GM15510 (cell line): Measurements from ENCODE around the gene SULT1E1.

Experiments
- POLR2A ChIP-seq: IDR thresholded peaks from 3 replicates; pipeline ENCODE4 v1.6.1; 2011; ENCODE audit warnings: borderline replicate concordance; ENCODE audit not compliant: insufficient read length; ENCODE audit errors: extremely low read depth

SULT1E1 gene

GRCh38 chr4:69860052-69860451 is at the start of gene SULT1E1:
Gene SULT1E1, minus strand, starts transcription at chr4:69860145. Its CDS starts 2,501 bp downstream, at chr4:69857644.
- no peak for TF ChIP-seq POLR2A

GRCh38 chr4:69909195-69909594 is 49.2 kb upstream of the SULT1E1 start:
- no peak for TF ChIP-seq POLR2A

GRCh38 chr4:69907151-69907550 is 47.2 kb upstream of the SULT1E1 start:
- no peak for TF ChIP-seq POLR2A

GRCh38 chr4:69896530-69897116 is 36.7 kb upstream of the SULT1E1 start:
- TF ChIP-seq POLR2A, result no peak

GRCh38 chr4:69894721-69895120 is 34.8 kb upstream of the SULT1E1 start:
- no peak for TF ChIP-seq POLR2A

GRCh38 chr4:69894186-69894585 is 34.2 kb upstream of the SULT1E1 start:
- no peak for TF ChIP-seq POLR2A

- TF ChIP-seq POLR2A, result no peak
Measured at GRCh38 chr4:69888336-69888735, 28.4 kb upstream of the SULT1E1 start.

GRCh38 chr4:69882150-69882549 is 22.2 kb upstream of the SULT1E1 start:
- no peak for TF ChIP-seq POLR2A

GRCh38 chr4:69881173-69881773 is 21.3 kb upstream of the SULT1E1 start:
- TF ChIP-seq POLR2A, result no peak

GRCh38 chr4:69878250-69878649 is 18.3 kb upstream of the SULT1E1 start:
- no peak for TF ChIP-seq POLR2A

- no peak for TF ChIP-seq POLR2A
Measured at GRCh38 chr4:69877453-69877852, 17.5 kb upstream of the SULT1E1 start.

- TF ChIP-seq POLR2A, result no peak
Measured at GRCh38 chr4:69876071-69876470, 16.1 kb upstream of the SULT1E1 start.

- no peak for TF ChIP-seq POLR2A
Measured at GRCh38 chr4:69875576-69875975, 15.6 kb upstream of the SULT1E1 start.

- no peak for TF ChIP-seq POLR2A
Measured at GRCh38 chr4:69874507-69874906, 14.6 kb upstream of the SULT1E1 start.

GRCh38 chr4:69861756-69862155 is 1.8 kb upstream of the SULT1E1 start:
- TF ChIP-seq POLR2A, result no peak

GRCh38 chr4:69860521-69861298 is 765 bp upstream of the SULT1E1 start:
- TF ChIP-seq POLR2A, result no peak
